Mesendoderm (in vitro differentiated cells): ENCODE measurements around the gene AHI1.

Experiments used
- DNase-seq: peaks from one replicate; pipeline ENCODE4 v3.0.0; 2013
- H2AK5ac ChIP-seq: 2 replicates; pipeline ENCODE4 v1.6.1; 2013; ENCODE audit warnings: low read length, inconsistent platforms
- H2BK120ac ChIP-seq: 2 replicates; pipeline ENCODE4 v1.6.1; 2013; ENCODE audit warnings: low read depth, mild to moderate bottlenecking, low read length, moderate library complexity, mixed read lengths
- H2BK15ac ChIP-seq: replicated peaks from 2 replicates; pipeline ENCODE4 v1.6.1; 2013; ENCODE audit warnings: low read depth, mild to moderate bottlenecking, moderate library complexity
- H2BK5ac ChIP-seq: 2 replicates; pipeline ENCODE4 v1.6.1; 2013; ENCODE audit warnings: low read length, inconsistent platforms
- H3K18ac ChIP-seq: 2 replicates; pipeline ENCODE4 v1.6.1; 2013; ENCODE audit warnings: mild to moderate bottlenecking, low read length, mixed read lengths
- H3K23ac ChIP-seq: one replicate; pipeline ENCODE4 v1.6.1; 2013; ENCODE audit warnings: low read length
- H3K27ac ChIP-seq: 2 replicates; pipeline ENCODE4 v1.5.1; 2013; ENCODE audit warnings: low read depth, mild to moderate bottlenecking, inconsistent platforms, low read length, moderate library complexity
- H3K27me3 ChIP-seq: 2 replicates; pipeline ENCODE4 v1.6.1; 2013; ENCODE audit warnings: low read length, control low read depth, mild to moderate bottlenecking, inconsistent platforms; ENCODE audit not compliant: insufficient read depth, poor library complexity
- H3K36me3 ChIP-seq: 2 replicates; pipeline ENCODE4 v1.6.1; 2013; ENCODE audit warnings: low read length, inconsistent platforms; ENCODE audit not compliant: control insufficient read depth, insufficient read depth
- H3K4ac ChIP-seq: one replicate; pipeline ENCODE4 v1.6.1; 2013; ENCODE audit warnings: low read depth, mild to moderate bottlenecking, low read length, moderate library complexity
- H3K4me1 ChIP-seq: 2 replicates; pipeline ENCODE4 v1.6.1; 2013; ENCODE audit warnings: low read depth, low read length, inconsistent platforms; ENCODE audit not compliant: control insufficient read depth
- H3K4me2 ChIP-seq: 2 replicates; pipeline ENCODE4 v1.6.1; 2013; ENCODE audit warnings: low read length
- H3K4me3 ChIP-seq: 2 replicates; pipeline ENCODE4 v1.5.1; 2013; ENCODE audit warnings: mild to moderate bottlenecking, low read length
- H3K56ac ChIP-seq: one replicate; pipeline ENCODE4 v1.6.1; 2013; ENCODE audit warnings: low read length
- H3K79me1 ChIP-seq: 2 replicates; pipeline ENCODE4 v1.6.1; 2013; ENCODE audit warnings: low read length, inconsistent platforms
- H3K79me2 ChIP-seq: 2 replicates; pipeline ENCODE4 v1.6.1; 2013; ENCODE audit warnings: mild to moderate bottlenecking, low read length; ENCODE audit not compliant: control insufficient read depth, insufficient read depth
- H3K9ac ChIP-seq: 2 replicates; pipeline ENCODE4 v1.6.1; 2013; ENCODE audit warnings: low read length, inconsistent platforms
- H4K5ac ChIP-seq: one replicate; pipeline ENCODE4 v1.6.1; 2013; ENCODE audit warnings: low read length
- H4K8ac ChIP-seq: one replicate; pipeline ENCODE4 v1.6.1; 2013; ENCODE audit warnings: low read depth, mild to moderate bottlenecking, control low read depth, low read length, moderate library complexity
- WGBS: extraction: QIAGEN DNeasy Blood & Tissue Kit; methylation state at CpG from one replicate; pipeline ENCODE4 v1.1.7; 2013; ENCODE audit warnings: low lambda C conversion rate, missing lambda C conversion rate; ENCODE audit not compliant: insufficient coverage; ENCODE audit errors: extremely low coverage; 5-methylcytosine and 5-hydroxymethylcytosine counted together

Gene AHI1

GRCh38 chr6:135423649-135424128, 73.9 kb downstream of the AHI1 start:
- no peaks in the 10 kb centered on the region for H3K79me1 ChIP-seq
- no peak overlapping the region for H3K27ac ChIP-seq
- H2BK120ac ChIP-seq, result no peak overlapping the region
- no peak overlapping the region for H3K18ac ChIP-seq
- no peak overlapping the region for H3K23ac ChIP-seq
- no peak overlapping the region for H3K56ac ChIP-seq
- no peaks in the 10 kb centered on the region for H3K4me1 ChIP-seq
- no peaks in the 10 kb centered on the region for H3K27me3 ChIP-seq
- no peak overlapping the region for H2BK15ac ChIP-seq
- H3K79me2 ChIP-seq, result no peaks in the 10 kb centered on the region
- no peaks in the 10 kb centered on the region for H3K36me3 ChIP-seq
- no peak overlapping the region for H4K5ac ChIP-seq
- peak; percentile 34 for DNase-seq
- H3K4me3 ChIP-seq, result no peak overlapping the region
- no peak overlapping the region for H3K9ac ChIP-seq
- no CpG with 5 or more reads among the region's 2 CpGs for WGBS
- H2AK5ac ChIP-seq, result no peak overlapping the region
- no peak overlapping the region for H3K4ac ChIP-seq
- H4K8ac ChIP-seq, result no peak overlapping the region
- no peak overlapping the region for H2BK5ac ChIP-seq
- no peak overlapping the region for H3K4me2 ChIP-seq

DNA sequence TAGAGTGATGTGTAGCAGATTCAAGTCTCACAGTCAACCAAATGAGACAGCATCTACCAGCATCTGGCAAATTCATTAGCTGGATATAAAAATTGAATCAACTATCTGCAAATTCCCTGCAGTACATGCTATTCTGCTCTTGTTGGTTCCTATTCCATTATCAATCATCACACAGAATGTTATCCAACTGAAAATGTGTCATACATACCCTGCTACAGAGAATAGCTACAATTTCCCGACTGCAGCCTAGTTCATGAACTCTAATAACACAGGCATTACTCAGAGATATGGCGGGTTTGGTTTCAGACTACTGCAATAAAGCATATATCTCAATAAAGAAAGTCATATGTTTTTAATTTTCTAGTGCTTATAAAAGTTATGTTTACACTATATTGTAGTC, 78.4 kb downstream of the AHI1 start:
- Histone ChIP-seq H3K4me1 (no peaks in the 10 kb centered on the region), H3K4me2 (no peak overlapping the region), H3K36me3 (no peaks in the 10 kb centered on the region), H3K79me1 (no peaks in the 10 kb centered on the region), H3K27ac (no peak overlapping the region), H2BK5ac (no peak overlapping the region), H2AK5ac (no peak overlapping the region), H3K9ac (no peak overlapping the region), H3K27me3 (no peaks in the 10 kb centered on the region), H4K8ac (no peak overlapping the region), H3K23ac (no peak overlapping the region), H3K18ac (no peak overlapping the region), H3K79me2 (no peaks in the 10 kb centered on the region), H3K4me3 (no peak overlapping the region), H2BK15ac (no peak overlapping the region), H2BK120ac (no peak overlapping the region), H3K4ac (no peak overlapping the region), H3K56ac (no peak overlapping the region), H4K5ac (no peak overlapping the region)
- no CpG with 5 or more reads among the region's 2 CpGs for WGBS
- no peak for DNase-seq

DNA sequence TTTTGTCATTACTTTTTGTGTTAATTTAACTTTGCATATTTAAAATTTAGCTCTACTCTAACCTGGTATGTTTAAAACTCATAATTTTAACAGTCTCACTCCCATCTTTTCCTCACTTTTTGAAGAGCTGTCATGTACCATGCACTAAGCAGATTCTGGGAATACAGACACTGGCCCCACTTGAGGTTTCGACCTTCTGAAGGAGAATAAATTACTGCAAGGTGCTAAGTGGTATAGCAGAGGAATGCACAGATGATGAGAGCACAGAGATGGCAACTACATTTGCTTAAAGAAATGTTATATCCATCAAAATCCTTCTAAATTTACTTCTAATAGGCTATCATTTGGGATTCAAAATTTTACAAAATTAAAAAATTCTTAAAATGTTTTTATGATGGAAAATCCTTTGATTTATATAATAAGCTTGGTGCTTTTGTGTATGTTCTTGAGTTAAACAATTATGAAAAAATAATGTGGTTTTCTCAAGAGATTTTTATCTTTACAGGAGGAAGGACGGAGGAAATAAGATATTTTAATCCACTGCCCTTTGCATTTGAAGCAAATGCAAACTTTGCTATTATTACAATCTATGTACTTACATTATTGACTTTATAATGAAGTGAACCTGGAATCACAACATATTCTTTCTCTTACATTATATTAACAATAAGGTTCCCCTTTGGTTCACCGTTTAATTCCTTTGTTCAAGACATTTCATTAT, 79.3 kb downstream of the AHI1 start:
- Histone ChIP-seq H3K18ac (no peak overlapping the region), H2BK120ac (no peak overlapping the region), H3K4ac (no peak overlapping the region), H3K79me1 (no peaks in the 10 kb centered on the region), H3K56ac (no peak overlapping the region), H3K23ac (no peak overlapping the region), H3K79me2 (no peaks in the 10 kb centered on the region), H3K27ac (no peak overlapping the region), H3K27me3 (no peaks in the 10 kb centered on the region), H2AK5ac (no peak overlapping the region), H2BK15ac (no peak overlapping the region), H3K36me3 (no peaks in the 10 kb centered on the region), H4K5ac (no peak overlapping the region), H3K4me1 (no peaks in the 10 kb centered on the region), H3K9ac (no peak overlapping the region), H2BK5ac (no peak overlapping the region), H3K4me2 (no peak overlapping the region), H4K8ac (no peak overlapping the region), H3K4me3 (no peak overlapping the region)
- no CpG with 5 or more reads among the region's 3 CpGs for WGBS
- DNase-seq, result no peak

DNA sequence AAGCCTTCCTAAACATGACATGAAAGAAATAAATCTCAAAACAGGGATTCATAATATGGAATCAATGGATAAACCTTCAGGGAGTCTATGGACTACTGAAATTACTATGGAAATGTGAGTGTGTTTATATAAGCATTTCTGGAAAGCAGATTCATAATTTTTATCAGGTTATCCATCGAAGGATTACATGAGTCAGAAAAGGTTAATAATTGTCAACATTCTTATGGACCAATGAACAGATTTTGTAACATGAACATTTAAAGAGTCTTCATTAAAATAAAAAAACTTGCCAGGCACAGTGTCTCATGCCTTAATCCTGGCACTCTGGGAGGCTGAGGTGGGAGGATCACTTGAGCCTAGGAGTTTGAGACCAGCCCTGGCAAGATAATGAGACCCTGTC, 84.8 kb downstream of the AHI1 start:
- Histone ChIP-seq H3K4me1 (no peaks in the 10 kb centered on the region), H3K79me1 (no peaks in the 10 kb centered on the region), H3K4me3 (no peak overlapping the region), H3K9ac (no peak overlapping the region), H3K4ac (no peak overlapping the region), H3K23ac (no peak overlapping the region), H3K18ac (no peak overlapping the region), H2BK120ac (no peak overlapping the region), H2BK15ac (no peak overlapping the region), H3K27me3 (no peaks in the 10 kb centered on the region), H4K8ac (no peak overlapping the region), H3K27ac (no peak overlapping the region), H3K56ac (no peak overlapping the region), H2BK5ac (no peak overlapping the region), H2AK5ac (no peak overlapping the region), H3K79me2 (no peaks in the 10 kb centered on the region), H3K4me2 (no peak overlapping the region), H4K5ac (no peak overlapping the region), H3K36me3 (no peaks in the 10 kb centered on the region)
- WGBS, result no CpG with 5 or more reads among the region's 1 CpG
- DNase-seq, result no peak

- no peaks in the 10 kb centered on the region for H3K4me1 ChIP-seq
- H2BK120ac ChIP-seq, result no peak overlapping the region
- no peaks in the 10 kb centered on the region for H3K36me3 ChIP-seq
- H3K56ac ChIP-seq, result no peak overlapping the region
- no peak overlapping the region for H4K8ac ChIP-seq
- H2BK5ac ChIP-seq, result no peak overlapping the region
- no peak overlapping the region for H3K23ac ChIP-seq
- no peaks in the 10 kb centered on the region for H3K79me1 ChIP-seq
- no peaks in the 10 kb centered on the region for H3K79me2 ChIP-seq
- no peak overlapping the region for H3K4ac ChIP-seq
- no peak overlapping the region for H3K4me3 ChIP-seq
- DNase-seq, result no peak
- H3K4me2 ChIP-seq, result no peak overlapping the region
- no peaks in the 10 kb centered on the region for H3K27me3 ChIP-seq
- no peak overlapping the region for H3K27ac ChIP-seq
- no peak overlapping the region for H2AK5ac ChIP-seq
- H3K9ac ChIP-seq, result no peak overlapping the region
- 100% methylated on average over 1 of the region's 2 CpGs for WGBS
- no peak overlapping the region for H2BK15ac ChIP-seq
- no peak overlapping the region for H4K5ac ChIP-seq
- H3K18ac ChIP-seq, result no peak overlapping the region
These were observed 85.7 kb downstream of the AHI1 start for GRCh38 chr6:135411849-135412248.

DNA sequence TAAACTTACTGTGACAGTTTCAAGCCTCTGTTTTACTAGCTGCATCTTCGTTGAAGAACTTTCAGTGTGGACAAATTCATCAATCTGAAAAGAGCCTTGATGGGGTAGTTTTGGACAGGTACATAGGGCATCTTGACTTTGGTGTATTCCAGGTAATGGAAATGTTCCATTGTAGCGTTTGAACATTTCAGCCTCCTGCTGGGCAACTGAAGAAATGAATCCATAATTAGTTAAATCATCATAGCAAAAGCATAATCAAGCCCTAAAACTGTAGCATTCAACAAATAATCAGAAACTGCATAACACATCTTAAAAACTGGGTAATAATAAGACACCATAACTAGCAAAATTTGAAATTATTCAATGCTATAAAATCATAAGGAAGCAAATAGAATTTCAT, 86.2 kb downstream of the AHI1 start:
- no peak overlapping the region for H2BK5ac ChIP-seq
- no peak overlapping the region for H3K56ac ChIP-seq
- no peak overlapping the region for H3K4ac ChIP-seq
- H2BK15ac ChIP-seq, result no peak overlapping the region
- H2BK120ac ChIP-seq, result no peak overlapping the region
- no peak overlapping the region for H3K23ac ChIP-seq
- no peak overlapping the region for H3K9ac ChIP-seq
- no peaks in the 10 kb centered on the region for H3K79me2 ChIP-seq
- no peak overlapping the region for H3K27ac ChIP-seq
- H3K27me3 ChIP-seq, result no peaks in the 10 kb centered on the region
- H4K5ac ChIP-seq, result no peak overlapping the region
- no peak overlapping the region for H4K8ac ChIP-seq
- no peak overlapping the region for H2AK5ac ChIP-seq
- no peak overlapping the region for H3K4me3 ChIP-seq
- no CpG with 5 or more reads among the region's 2 CpGs for WGBS
- no peaks in the 10 kb centered on the region for H3K4me1 ChIP-seq
- no peaks in the 10 kb centered on the region for H3K79me1 ChIP-seq
- no peak for DNase-seq
- H3K36me3 ChIP-seq, result no peaks in the 10 kb centered on the region
- H3K4me2 ChIP-seq, result no peak overlapping the region
- no peak overlapping the region for H3K18ac ChIP-seq
